Erythroblast (primary cell): ENCODE data around the gene SLC49A4.

ENCODE experiments used
- DNase-seq, 2 experiments: peaks; one replicate each; lab custom pipeline; 2025; lab: John Stamatoyannopoulos, UW
- GATA1 ChIP-seq: IDR thresholded peaks from 2 replicates; pipeline ENCODE4 v1.6.1; 2011; ENCODE audit warnings: low read depth, mild to moderate bottlenecking, control low read depth, low read length, moderate library complexity
- POLR2A ChIP-seq: IDR thresholded peaks from 2 replicates; pipeline ENCODE4 v1.6.1; 2011; ENCODE audit warnings: mild to moderate bottlenecking, low read length

SLC49A4 gene

GRCh38 chr3:122892118-122892960 lies 97.5 kb downstream of the SLC49A4 start:
- TF ChIP-seq GATA1: no peak
- no peak for TF ChIP-seq POLR2A
- no peak for DNase-seq

GRCh38 chr3:122893282-122893681 lies 98.4 kb downstream of the SLC49A4 start:
- TF ChIP-seq GATA1: no peak
- no peak for TF ChIP-seq POLR2A
- DNase-seq: no peak

DNA sequence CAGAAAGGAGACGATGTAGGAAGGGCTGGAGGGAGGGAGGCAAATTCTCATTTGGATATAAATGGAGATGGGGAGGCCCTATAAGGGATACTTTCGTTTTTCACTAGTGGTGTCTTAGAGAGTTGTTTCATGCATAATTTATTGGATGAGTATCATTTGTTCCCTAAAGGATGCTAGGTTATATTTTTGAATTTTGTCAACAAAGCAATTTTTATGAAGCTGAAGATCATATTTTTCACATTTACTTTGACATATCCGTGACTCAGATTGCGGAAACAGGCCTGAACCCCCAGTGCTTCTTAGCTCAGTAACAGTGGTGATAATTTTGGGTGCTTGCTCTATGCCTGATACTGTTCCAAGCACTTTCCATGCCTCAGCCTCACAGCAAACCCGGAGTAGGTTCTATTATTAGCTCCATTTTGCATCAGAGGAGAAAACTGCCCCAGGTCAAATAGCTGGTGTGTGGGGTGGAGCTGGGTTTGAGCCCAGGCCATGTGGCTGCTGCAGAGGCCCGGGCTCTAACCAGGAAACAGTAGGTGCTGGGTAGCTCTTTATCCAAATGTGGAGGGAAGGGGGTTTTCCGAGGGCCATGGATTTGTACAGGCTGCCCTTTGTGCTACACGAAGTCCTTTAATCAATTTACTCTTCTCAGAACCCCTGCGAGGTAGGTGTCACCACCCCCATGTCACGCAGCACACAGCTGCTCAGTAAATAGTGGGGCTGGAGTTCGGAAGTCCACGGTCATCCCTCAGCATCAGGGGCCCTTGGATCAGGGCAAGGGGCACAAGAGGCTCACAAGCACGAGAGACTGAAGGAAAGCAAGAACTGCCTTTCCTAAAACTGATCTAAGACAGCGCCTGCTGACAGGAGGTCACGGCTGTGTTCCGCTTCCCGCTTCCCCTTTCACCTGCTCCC lies 99.1 kb downstream of the SLC49A4 start:
- DNase-seq: no peak
- TF ChIP-seq GATA1: no peak
- no peak for TF ChIP-seq POLR2A

DNA sequence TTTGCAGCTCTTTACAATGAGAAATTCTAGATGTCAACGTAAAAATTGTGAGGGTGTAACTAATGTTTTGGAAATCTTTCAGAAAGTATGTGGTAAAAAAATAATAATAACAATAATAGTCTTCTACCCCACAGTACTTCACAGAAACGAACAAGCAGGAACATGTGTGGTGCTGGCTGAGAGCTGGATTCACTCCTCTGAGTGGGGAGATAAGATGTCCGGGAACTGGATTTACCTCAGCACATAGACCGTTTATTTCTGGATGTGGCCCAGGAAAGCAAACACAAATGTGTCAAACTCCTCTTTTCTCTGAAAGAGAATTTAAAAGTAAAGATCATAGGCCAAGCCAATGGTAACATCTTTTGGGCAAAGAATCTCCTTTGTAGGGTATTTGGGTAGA lies 103.4 kb downstream of the SLC49A4 start:
- TF ChIP-seq GATA1: no peak
- no peak for TF ChIP-seq POLR2A
- DNase-seq: no peak

- TF ChIP-seq POLR2A (no peak), GATA1 (no peak)
Observed at GRCh38 chr3:122902326-122902725, 107.5 kb downstream of the SLC49A4 start.

GRCh38 chr3:122903171-122903570 lies 108.3 kb downstream of the SLC49A4 start:
- TF ChIP-seq GATA1 (no peak), POLR2A (no peak)
- no peak for DNase-seq

More at GRCh38 chr3:122902326-122902725, 107.5 kb downstream of the SLC49A4 start:
- DNase-seq: no peak

DNA sequence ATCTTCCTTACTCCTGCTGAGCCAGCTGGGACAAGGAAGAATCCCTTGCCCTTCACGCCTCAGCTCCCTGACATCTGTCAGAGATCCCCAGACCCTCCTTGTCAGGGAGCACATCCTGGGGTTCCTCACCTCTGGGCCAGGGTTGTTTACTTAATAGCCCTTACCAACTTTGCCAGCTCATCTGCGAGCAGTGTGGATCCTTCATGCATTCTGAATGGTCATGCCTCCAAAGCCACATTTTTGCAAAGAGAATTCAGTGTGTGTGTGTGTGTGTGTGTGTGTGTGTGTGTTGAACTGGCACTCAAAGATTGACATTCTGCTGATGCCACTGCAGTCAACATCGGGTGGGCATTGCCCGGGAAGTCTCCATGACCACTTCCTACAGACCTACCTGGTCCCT lies 112.6 kb downstream of the SLC49A4 start:
- DNase-seq: no peak
- no peak for TF ChIP-seq POLR2A
- no peak for TF ChIP-seq GATA1

- TF ChIP-seq GATA1 (no peak), POLR2A (no peak)
- DNase-seq: no peak
Observed at GRCh38 chr3:122908251-122908650, 113.4 kb downstream of the SLC49A4 start.

DNA sequence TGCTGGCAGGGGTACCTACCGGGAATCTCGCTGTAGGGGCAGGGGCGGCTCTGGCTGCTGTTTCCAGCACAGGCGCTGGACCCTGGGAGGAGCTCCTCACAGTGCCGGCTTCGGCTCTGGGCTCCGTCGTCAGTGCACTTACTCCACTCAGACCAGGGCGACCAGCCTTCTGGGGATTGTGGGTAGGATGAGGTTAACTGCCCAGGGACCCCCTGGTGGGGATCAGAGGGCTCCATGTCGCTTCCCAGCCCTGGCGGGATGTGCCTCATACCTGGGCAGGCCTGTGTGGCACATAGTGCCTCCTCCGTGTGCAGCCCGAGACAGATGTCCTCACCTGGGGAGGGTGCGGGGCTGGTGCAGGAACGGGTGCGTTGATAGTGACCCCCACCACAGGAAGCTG lies 117.0 kb downstream of the SLC49A4 start:
- no peak for DNase-seq
- TF ChIP-seq POLR2A: no peak
- no peak for TF ChIP-seq GATA1

DNA sequence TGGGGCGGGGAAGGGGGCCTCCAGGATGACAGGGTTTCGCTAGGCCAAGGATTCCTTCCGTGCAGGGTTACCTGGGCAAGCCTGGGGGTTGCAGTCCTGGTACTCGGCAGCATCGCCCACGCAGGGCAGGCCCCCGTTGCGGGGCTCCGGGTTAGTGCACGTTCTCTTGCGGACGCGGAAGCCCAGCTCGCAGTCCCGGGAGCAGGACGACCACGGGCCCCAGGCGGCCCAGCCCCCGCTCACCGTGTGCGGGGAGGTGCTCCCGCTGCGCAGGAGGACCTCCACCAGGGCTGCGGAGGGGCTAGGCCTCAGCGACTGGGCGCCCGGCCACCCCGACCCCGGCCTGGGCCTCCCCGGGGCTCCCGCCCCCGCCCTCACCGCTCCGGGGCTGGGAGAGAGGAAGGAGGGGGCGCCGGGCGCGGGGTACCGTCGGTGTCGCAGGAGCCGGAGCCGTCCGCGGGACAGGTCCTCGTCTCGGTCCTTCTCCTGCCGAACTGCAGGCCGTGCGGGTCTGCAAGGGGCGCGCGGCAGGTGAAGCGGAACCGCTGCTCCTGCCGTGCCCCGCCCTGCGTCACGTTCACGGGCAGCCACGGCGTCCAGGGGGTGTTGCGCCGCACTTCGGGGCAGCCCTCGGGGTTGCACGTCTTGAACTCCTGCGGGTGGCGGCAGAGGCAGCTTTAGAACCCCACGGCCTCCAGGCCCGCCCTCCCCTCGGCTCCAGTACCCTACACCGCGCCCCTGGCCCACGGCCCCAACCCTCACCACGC lies 118.1 kb downstream of the SLC49A4 start:
- TF ChIP-seq POLR2A: no peak
- TF ChIP-seq GATA1: no peak
- DNase-seq: no peak

- TF ChIP-seq POLR2A (no peak), GATA1 (no peak)
- DNase-seq: no peak
Observed at GRCh38 chr3:122913539-122914100, 118.8 kb downstream of the SLC49A4 start.

DNA sequence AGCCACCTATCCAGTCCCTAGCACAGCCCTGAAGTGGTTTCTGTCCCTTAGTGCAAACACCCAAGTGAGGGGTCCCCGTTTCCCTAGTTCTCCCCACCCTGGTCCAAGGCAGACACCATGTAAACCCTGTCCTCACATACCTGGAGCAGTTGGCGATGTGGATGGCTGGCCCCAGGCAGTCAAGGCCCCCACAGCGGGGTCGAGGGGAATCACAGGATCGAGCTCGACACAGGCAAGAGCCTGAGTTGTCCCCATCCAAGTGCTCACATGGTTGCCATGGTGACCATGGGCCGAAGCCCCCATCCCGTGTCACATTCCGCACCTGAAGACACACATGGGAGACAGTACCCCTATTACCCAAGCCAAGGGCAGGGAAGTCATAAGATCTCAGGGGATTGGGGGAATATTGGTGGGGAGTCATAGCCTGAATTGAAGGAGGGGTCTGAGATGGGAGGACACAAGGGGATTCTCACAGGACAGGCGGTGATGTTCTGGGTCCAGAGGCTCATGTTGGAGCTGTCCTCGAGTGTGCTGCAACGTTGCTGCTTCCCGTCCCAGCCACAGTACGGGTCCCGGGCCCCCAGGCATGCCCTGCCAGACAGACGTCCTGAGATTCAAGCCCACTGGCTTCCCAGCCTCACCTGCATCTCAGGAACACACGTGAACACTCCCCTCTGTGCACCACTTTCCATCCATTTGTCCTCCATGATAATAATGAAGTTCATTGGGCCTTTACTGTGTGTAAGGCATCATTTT lies 120.6 kb downstream of the SLC49A4 start:
- TF ChIP-seq POLR2A: no peak
- no peak for TF ChIP-seq GATA1
- DNase-seq: no peak
